Measurements from ENCODE around the gene BCL2. TPM values are rescaled to one million over a fixed set of nuclear protein-coding genes. Genes with fewer than 3 reads are reported as not detected.

Gene BCL2
- total and polyA plus RNA-seq, 8 donors = 6.3 to 11.3 (median 10.8) TPM

DNA sequence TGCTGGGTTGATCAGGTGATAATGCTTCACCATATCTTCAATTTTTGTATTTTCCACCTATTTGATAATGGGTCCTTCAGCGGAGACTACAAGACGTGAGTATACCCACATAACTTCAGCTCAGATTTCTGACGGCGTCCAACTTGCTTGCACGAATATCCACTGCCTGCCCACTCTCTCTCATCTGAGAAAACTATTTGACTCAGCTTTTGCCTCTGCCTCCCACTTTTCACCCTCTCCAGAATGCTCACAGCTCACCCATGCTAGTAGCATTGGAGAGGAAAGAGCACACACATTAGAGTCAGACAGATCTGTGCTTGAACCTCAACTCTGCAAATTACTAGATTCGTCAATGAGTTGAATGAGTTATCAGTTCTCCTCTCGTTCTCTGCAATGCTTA is 166.8 kb downstream of the BCL2 start:
- H3K9me3 ChIP-seq = no peaks in the 10 kb centered on the region
- intact Hi-C loops (cut with DNase I) = no loop called here
- H3K36me3 ChIP-seq = no peaks in the 10 kb centered on the region
- DNase-seq = no peak
- H3K4me1 ChIP-seq = peaks cover 0 to 10% of the 10 kb centered on the region in 2 donors
- no peaks in the 10 kb centered on the region for H3K27me3 ChIP-seq
- H3K27ac ChIP-seq = no peak overlapping the region
- ATAC-seq = no peak
- H3K4me3 ChIP-seq = no peak overlapping the region
- TF ChIP-seq CTCF (IDR thresholded peaks at IDR 0.05) = no peak

GRCh38 chr18:63152096-63152495 is 167.5 kb downstream of the BCL2 start:
- intact Hi-C loops (cut with DNase I) = no loop called here
- H3K4me3 ChIP-seq = no peak overlapping the region
- no peaks in the 10 kb centered on the region for H3K9me3 ChIP-seq
- ATAC-seq (no peak), DNase-seq (no peak)
- peaks cover 0 to 10% of the 10 kb centered on the region in 2 donors for H3K4me1 ChIP-seq
- H3K27me3 ChIP-seq = no peaks in the 10 kb centered on the region
- H3K27ac ChIP-seq = no peak overlapping the region
- no peak for TF ChIP-seq CTCF (IDR thresholded peaks at IDR 0.05)
- no peaks in the 10 kb centered on the region for H3K36me3 ChIP-seq

DNA sequence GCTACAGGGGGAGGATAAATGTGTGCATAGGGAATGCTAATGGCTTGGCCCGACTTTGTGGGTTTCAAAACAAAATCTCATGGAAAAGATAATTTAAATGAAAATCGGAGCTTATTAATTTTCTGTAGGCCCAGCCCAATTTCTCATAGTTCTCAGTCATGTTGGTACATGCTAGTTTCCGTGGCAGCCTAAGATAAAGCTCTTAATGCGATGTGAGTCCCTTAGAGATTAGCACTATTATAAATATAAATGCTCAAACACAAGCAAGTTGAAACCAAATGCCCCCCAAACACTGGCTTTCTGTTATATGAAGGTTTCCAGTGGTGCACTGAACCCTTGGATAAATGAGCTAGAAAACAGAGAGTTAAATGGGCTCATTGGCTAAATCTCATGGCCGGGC is 168.0 kb downstream of the BCL2 start:
- intact Hi-C loops (cut with DNase I) = no loop called here
- peaks cover 0 to 10% of the 10 kb centered on the region in 2 donors for H3K4me1 ChIP-seq
- H3K4me3 ChIP-seq = no peak overlapping the region
- ATAC-seq = no peak
- TF ChIP-seq CTCF (IDR thresholded peaks at IDR 0.05) = no peak
- H3K36me3 ChIP-seq = no peaks in the 10 kb centered on the region
- H3K9me3 ChIP-seq = no peaks in the 10 kb centered on the region
- no peak overlapping the region for H3K27ac ChIP-seq
- no peaks in the 10 kb centered on the region for H3K27me3 ChIP-seq
- no peak for DNase-seq

DNA sequence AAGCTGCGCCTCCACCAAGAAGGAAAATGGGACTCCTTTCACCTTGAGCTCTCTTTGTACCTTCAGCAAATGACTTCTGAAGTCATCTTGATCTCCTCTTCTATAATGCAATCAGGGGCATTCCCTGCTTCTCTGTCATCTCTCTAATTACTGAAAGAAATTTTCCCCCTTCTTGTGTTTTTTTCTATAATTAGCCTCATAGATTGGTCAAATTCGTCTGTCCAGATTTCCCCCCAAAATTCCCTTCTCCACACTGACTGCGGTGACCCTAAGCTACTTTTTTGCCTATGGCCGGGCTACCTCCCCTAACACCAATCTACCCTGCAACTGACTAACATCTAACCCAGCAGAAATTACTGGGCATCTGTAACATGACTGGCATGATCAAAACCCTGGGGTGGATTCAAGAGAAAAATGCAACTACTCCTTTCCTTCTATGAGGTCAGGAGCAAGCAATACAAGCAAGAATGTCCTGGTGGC is 168.6 kb downstream of the BCL2 start:
- ATAC-seq (no peak), DNase-seq (no peak)
- intact Hi-C loops (cut with DNase I) = no loop called here
- Histone ChIP-seq H3K4me3 (no peak overlapping the region), H3K27me3 (no peaks in the 10 kb centered on the region), H3K9me3 (no peaks in the 10 kb centered on the region), H3K27ac (no peak overlapping the region), H3K4me1 (peaks cover 0 to 10% of the 10 kb centered on the region in 2 donors), H3K36me3 (no peaks in the 10 kb centered on the region)
- TF ChIP-seq CTCF (IDR thresholded peaks at IDR 0.05) = no peak

GRCh38 chr18:63150326-63150725 is 169.2 kb downstream of the BCL2 start:
- H3K4me1 ChIP-seq = peaks cover 0 to 5% of the 10 kb centered on the region in 2 donors
- no peaks in the 10 kb centered on the region for H3K27me3 ChIP-seq
- TF ChIP-seq CTCF (IDR thresholded peaks at IDR 0.05) = no peak
- H3K36me3 ChIP-seq = no peaks in the 10 kb centered on the region
- no peak for DNase-seq
- H3K27ac ChIP-seq = no peak overlapping the region
- intact Hi-C loops (cut with DNase I) = no loop called here
- no peaks in the 10 kb centered on the region for H3K9me3 ChIP-seq
- no peak for ATAC-seq
- H3K4me3 ChIP-seq = no peak overlapping the region

Measured in left lung (tissue), 10 donors.